Lung microvascular endothelial cell (primary cell): ENCODE results near the gene SMIM36. TPM values are rescaled to one million over a fixed set of nuclear protein-coding genes. Genes with fewer than 3 reads are reported as not detected.
A peak's percentile ranks its signal among the peaks of the same experiment; 100 is the strongest.
"Not testable (repeated sequence)": the region's sequence is repeated elsewhere in the genome, so short reads cannot be mapped to it uniquely, and the experiment has no call there.

Experiments used
- DNase-seq, 2 donors: peaks; one replicate each; pipeline versions ENCODE4 v3.0.0 to v3.0.0-alpha.2; 2010; ENCODE audit warnings: low read depth in 2 of 2
- total RNA-seq: library from RNA; depleted of rRNA; stranded (reverse); fragments of >200 nt; gene quantifications from 2 replicates; pipeline ENCODE4 v1.2.1, GENCODE V29; 2014

The SMIM36 gene
- total RNA-seq, 1 donor from 2014 or later, result not detected

DNA sequence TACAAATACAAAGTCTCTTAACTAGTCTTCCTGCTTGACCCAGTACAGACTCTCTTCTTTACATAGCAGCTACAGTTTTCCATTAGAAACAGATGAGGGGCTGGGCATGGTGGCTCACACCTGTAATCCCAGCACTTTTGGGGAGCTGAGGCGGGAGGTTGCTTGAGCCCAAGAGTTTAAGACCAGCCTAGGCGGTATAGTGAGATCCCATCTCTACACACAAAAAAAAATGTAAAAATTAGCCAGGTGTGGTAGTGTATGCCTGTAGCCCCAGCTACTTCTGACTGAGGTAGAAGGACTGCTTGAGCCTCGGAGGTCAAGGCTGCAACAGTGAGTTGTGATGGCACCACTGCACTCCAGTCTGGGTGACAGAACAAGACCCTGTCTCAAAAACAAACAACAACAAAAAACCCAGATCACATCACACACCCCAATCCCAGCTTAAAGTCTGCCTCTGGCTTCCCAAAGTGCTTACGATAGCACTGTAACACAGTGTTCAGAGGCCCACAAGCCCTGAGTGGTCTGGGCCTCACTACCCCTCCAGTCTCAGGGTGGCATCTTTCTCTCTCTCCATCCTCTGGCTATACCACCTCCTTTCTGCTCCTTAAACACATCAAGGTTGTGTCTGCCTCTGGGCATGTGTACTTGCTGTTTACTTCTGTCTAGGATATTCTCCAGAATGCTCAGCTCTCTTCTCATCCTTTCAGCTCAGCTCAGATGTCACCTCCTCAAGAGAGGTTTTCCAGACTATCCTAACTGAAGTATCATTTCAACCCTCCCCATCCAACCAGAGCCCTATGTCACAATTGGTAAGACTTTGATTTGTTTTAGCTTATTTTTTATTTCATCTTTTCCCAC, 93.6 kb downstream of the SMIM36 start:
- no peak for DNase-seq

- no peak for DNase-seq
Measured at GRCh38 chr17:55416470-55417052, 94.7 kb downstream of the SMIM36 start.

- no peak for DNase-seq
Measured at GRCh38 chr17:55416000-55416399, 95.3 kb downstream of the SMIM36 start.

DNA sequence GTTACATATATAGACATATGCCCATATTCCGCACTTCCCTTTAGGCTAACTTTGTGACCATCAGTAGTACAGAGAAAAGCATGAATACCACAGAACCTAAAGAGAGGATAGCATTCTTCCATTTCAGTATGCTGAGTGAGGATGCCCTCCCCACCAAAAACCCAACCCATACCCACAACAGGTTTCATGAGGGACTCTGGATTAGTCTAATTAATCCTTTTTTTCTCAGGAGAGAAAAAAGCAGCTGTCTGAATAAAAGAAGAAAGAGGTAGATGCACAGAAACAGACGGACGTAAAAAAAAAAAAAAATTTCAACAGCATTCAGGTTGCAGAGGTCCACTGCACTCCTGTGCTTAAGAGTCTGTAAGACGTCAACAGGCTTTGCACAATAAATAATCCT, 96.3 kb downstream of the SMIM36 start:
- DNase-seq, result no peak

- no peak for DNase-seq
Measured at GRCh38 chr17:55413825-55414489, 97.3 kb downstream of the SMIM36 start.

- DNase-seq, result no peak
Measured at GRCh38 chr17:55411463-55411855, 99.8 kb downstream of the SMIM36 start.

GRCh38 chr17:55410722-55411462, 100.4 kb downstream of the SMIM36 start:
- DNase-seq, result no peak

GRCh38 chr17:55409030-55409800, 102.0 kb downstream of the SMIM36 start:
- DNase-seq, result no peak

- DNase-seq, result peak in 1 of 2 donors; percentile 54
Measured at GRCh38 chr17:55407641-55408566, 103.3 kb downstream of the SMIM36 start.

DNA sequence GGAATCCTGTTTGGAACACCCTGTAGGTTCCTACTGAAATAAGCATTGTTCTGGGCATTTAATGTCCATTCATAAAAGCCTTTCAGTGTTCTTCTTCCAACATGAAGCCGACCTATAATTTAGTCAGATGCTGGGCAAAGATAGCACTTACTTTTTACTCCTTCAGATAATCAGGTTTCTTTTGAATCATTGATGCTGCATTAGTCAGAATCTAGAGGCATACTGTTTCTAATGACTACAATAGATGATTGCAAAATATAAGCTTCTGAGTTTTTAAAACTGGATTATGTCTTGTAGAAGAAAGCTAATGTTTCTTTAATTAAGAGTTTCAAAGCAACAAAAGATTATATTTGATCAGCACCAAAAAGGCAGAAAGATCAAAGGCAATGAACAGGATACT, 105.7 kb downstream of the SMIM36 start:
- no peak for DNase-seq

GRCh38 chr17:55404197-55404596, 107.1 kb downstream of the SMIM36 start:
- not testable (repeated sequence) for DNase-seq

- DNase-seq, result no peak
Measured at GRCh38 chr17:55402374-55402773, 108.9 kb downstream of the SMIM36 start.

Other genes starting within 250 kb of the SMIM36 start
- gene HLF, start 246.5 kb downstream of the SMIM36 start, total RNA-seq, result not detected in 2 replicates
- gene MMD, start 89.6 kb downstream of the SMIM36 start, total RNA-seq, result 8.5 and 13.3 TPM in 2 replicates
- gene TMEM100, start 211.4 kb upstream of the SMIM36 start, total RNA-seq, result 1.7 and 25.4 TPM in 2 replicates
- gene PCTP, start 239.6 kb upstream of the SMIM36 start, total RNA-seq, result 21.6 and 25.2 TPM in 2 replicates